ENCODE results near the gene ZNRF3.

DNA sequence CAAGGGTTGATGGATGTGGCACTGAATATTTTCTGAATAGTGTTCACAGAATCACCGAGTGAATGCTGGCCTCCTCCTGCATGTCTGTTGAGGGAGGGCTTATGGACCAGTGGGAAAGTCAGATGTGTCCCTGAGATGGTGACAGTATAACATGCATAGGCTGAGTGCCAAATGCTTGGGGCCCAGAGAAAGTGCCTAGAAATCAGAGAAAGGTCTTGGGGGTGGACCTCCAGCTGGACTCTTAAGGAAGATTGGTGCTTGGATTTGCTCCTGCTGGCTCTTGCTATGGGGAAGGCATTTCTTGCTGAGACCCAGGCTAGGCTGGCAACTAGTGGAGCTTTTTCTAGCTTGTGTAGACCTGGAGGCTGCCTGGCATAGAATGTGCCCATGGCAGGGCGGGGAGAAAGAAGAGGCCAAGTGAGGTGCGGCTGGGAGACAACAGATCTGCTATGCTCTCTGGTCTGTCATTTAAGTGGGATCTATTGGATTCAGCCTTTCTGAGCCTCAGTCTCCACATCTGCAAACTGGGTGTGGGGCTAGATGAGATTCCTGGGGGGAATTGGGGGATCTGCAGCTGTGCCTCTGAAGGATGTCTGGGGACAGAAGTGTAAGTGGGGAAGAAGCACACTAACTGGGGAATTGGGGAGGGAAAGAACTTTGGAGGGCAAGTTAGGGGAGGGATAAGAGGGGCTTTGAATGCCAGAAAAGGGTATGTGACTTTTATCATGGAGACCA lies 27.4 kb downstream of the ZNRF3 start:
- TF ChIP-seq CTCF (IDR thresholded peaks at IDR 0.05) (no peak), ZFX (IDR thresholded peaks at IDR 0.05; ENCODE audit: borderline replicate concordance) (no peak)
